ENCODE results near the gene DUS1L. TPM values are rescaled to one million over a fixed set of nuclear protein-coding genes. Genes with fewer than 3 reads are reported as not detected.

DUS1L gene
- total and polyA plus RNA-seq, 2 experiments from 2014 or later = 66.0 to 122 TPM

DNA sequence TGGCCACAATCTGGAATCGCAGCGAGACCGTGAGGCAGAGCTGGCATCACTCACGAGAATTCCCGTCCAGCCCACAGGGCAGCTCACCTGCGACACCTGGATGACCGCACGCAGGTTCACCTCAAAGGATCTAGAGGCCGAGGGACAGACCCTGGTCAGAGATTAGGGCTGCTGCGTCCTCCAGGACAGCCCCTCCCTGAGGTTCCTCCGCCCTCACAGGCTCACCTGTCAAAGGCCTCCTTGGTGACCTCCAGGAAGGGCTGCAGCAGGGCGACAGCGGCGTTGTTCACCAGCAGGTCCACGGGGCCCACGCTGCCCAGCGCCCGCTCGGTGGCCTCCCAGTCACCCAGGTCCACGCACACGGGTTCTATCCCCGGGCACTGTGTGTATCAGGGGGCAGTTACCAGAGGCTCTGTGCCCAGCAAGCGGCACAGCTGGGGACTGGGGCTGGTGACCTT is 28.9 kb downstream of the DUS1L start:
- H3K4me1 Mint-ChIP-seq = peaks cover 27% of the 10 kb centered on the region
- TF ChIP-seq CREB1 (CRISPR knock-in tag; IDR thresholded peaks at IDR 0.05; ENCODE audit: low read depth) = no peak
- TF ChIP-seq, protein P1, sequence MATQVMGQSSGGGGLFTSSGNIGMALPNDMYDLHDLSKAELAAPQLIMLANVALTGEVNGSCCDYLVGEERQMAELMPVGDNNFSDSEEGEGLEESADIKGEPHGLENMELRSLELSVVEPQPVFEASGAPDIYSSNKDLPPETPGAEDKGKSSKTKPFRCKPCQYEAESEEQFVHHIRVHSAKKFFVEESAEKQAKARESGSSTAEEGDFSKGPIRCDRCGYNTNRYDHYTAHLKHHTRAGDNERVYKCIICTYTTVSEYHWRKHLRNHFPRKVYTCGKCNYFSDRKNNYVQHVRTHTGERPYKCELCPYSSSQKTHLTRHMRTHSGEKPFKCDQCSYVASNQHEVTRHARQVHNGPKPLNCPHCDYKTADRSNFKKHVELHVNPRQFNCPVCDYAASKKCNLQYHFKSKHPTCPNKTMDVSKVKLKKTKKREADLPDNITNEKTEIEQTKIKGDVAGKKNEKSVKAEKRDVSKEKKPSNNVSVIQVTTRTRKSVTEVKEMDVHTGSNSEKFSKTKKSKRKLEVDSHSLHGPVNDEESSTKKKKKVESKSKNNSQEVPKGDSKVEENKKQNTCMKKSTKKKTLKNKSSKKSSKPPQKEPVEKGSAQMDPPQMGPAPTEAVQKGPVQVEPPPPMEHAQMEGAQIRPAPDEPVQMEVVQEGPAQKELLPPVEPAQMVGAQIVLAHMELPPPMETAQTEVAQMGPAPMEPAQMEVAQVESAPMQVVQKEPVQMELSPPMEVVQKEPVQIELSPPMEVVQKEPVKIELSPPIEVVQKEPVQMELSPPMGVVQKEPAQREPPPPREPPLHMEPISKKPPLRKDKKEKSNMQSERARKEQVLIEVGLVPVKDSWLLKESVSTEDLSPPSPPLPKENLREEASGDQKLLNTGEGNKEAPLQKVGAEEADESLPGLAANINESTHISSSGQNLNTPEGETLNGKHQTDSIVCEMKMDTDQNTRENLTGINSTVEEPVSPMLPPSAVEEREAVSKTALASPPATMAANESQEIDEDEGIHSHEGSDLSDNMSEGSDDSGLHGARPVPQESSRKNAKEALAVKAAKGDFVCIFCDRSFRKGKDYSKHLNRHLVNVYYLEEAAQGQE (IDR thresholded peaks at IDR 0.05; ENCODE audit: unreplicated experiment) = no peak
- TF ChIP-seq JUNB (IDR thresholded peaks at IDR 0.05; ENCODE audit: unreplicated experiment) = no peak
- TF ChIP-seq ZNF331 (CRISPR knock-in tag; IDR thresholded peaks at IDR 0.05; ENCODE audit: low read depth) = no peak
- no peak for TF ChIP-seq ZNF114 (CRISPR knock-in tag; IDR thresholded peaks at IDR 0.05)
- peak overlapping the region; percentile 75 for H3K4me3 Mint-ChIP-seq
- no peak overlapping the region for H2AFZ ChIP-seq
- peaks cover 11% of the 10 kb centered on the region for H3F3A ChIP-seq (replicated peaks; ENCODE audit: low read depth)
- H3K27ac Mint-ChIP-seq = no peak overlapping the region
- H3K27me3 Mint-ChIP-seq (ENCODE audit: insufficient read depth, low read depth, poor library complexity) = peaks cover 14% of the 10 kb centered on the region
- H3K36me3 ChIP-seq (ENCODE audit: insufficient read depth) = no peaks in the 10 kb centered on the region
- peaks cover 8% of the 10 kb centered on the region; the same call in 1 of the 2 replicates for H3K79me2 ChIP-seq (replicated peaks; ENCODE audit: insufficient read depth)
- DNase-seq (ENCODE audit: low spot score) (no peak), ATAC-seq (no peak)
- peak overlapping the region; percentile 95 for H3K4me2 ChIP-seq
- peaks cover 9% of the 10 kb centered on the region; the same call in 1 of the 2 replicates for H3K4me1 ChIP-seq (ENCODE audit: insufficient read depth)
- no peaks in the 10 kb centered on the region; the same call in 1 of the 2 replicates for H4K20me1 ChIP-seq (replicated peaks; ENCODE audit: insufficient read depth)
- H3K27me3 ChIP-seq (ENCODE audit: insufficient read depth) = no peaks in the 10 kb centered on the region
- H3K4me3 ChIP-seq = peak overlapping the region; percentile 81
- no peak overlapping the region for H3K27ac ChIP-seq (ENCODE audit: low read depth)
- peaks cover 3% of the 10 kb centered on the region; the same call in 2 of the 3 replicates for H3K36me3 Mint-ChIP-seq (ENCODE audit: low read depth)
- H3K9me2 ChIP-seq (ENCODE audit: insufficient read depth) = no peaks in the 10 kb centered on the region
- H3K9me3 Mint-ChIP-seq = no peaks in the 10 kb centered on the region; the same call in 2 of the 3 replicates

DNA sequence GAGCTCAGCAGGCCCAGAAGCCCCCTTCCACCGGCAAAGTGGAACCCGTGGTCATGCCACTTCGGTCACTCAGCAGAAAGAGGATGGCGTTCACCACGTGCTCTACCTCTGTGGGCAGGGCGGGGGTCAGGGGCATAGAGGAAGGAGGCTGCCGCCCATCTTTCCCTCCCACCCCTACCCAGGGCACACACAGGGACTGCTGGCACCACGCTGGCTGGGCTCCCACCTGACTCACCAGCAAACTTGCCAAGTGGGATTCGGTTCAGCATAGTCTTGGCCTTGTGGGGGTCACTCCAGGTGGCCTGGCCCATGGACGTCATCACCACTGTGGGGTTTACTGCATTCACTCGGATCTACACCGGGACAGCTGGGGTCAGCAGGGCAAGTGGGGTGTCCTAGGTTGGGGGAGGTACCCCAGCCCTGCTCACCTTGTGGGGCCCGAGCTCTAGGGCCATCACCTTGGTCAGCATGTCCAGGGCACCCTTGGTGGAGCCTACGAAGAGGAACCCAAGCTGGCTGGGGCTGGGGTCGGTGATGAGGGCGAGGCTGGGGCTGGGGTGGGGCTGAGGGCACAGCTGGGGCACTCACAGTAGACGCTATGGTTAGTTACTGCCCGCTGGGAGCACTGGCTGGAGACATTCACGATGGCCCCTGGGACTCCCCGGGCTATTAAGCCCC is 29.5 kb downstream of the DUS1L start:
- peak overlapping the region; percentile 81 for H3K4me3 ChIP-seq
- H3K27me3 ChIP-seq (ENCODE audit: insufficient read depth) = no peaks in the 10 kb centered on the region
- Mint-ChIP-seq H3K27me3 (ENCODE audit: insufficient read depth, low read depth, poor library complexity) (peaks cover 12% of the 10 kb centered on the region), H3K36me3 (ENCODE audit: low read depth) (peaks cover 3% of the 10 kb centered on the region; the same call in 2 of the 3 replicates), H3K4me3 (peak overlapping the region; percentile 75), H3K9me3 (no peaks in the 10 kb centered on the region; the same call in 2 of the 3 replicates), H3K4me1 (peaks cover 21% of the 10 kb centered on the region), H3K27ac (no peak overlapping the region)
- H3K4me1 ChIP-seq (ENCODE audit: insufficient read depth) = peaks cover 9% of the 10 kb centered on the region; the same call in 1 of the 2 replicates
- no peak overlapping the region for H3K27ac ChIP-seq (ENCODE audit: low read depth)
- no peak for ATAC-seq
- peak overlapping the region; percentile 95 for H3K4me2 ChIP-seq
- no peaks in the 10 kb centered on the region for H3K36me3 ChIP-seq (ENCODE audit: insufficient read depth)
- H3K9me2 ChIP-seq (ENCODE audit: insufficient read depth) = no peaks in the 10 kb centered on the region
- no peaks in the 10 kb centered on the region; the same call in 1 of the 2 replicates for H4K20me1 ChIP-seq (replicated peaks; ENCODE audit: insufficient read depth)
- H3F3A ChIP-seq (replicated peaks; ENCODE audit: low read depth) = peaks cover 11% of the 10 kb centered on the region
- DNase-seq (ENCODE audit: low spot score) = no peak
- peaks cover 8% of the 10 kb centered on the region; the same call in 1 of the 2 replicates for H3K79me2 ChIP-seq (replicated peaks; ENCODE audit: insufficient read depth)
- no peak overlapping the region for H2AFZ ChIP-seq
- TF ChIP-seq, protein P2, sequence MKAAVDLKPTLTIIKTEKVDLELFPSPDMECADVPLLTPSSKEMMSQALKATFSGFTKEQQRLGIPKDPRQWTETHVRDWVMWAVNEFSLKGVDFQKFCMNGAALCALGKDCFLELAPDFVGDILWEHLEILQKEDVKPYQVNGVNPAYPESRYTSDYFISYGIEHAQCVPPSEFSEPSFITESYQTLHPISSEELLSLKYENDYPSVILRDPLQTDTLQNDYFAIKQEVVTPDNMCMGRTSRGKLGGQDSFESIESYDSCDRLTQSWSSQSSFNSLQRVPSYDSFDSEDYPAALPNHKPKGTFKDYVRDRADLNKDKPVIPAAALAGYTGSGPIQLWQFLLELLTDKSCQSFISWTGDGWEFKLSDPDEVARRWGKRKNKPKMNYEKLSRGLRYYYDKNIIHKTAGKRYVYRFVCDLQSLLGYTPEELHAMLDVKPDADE (IDR thresholded peaks at IDR 0.05) = no peak
- TF ChIP-seq ZNF331 (CRISPR knock-in tag; IDR thresholded peaks at IDR 0.05; ENCODE audit: low read depth) (no peak), NANOG (IDR thresholded peaks at IDR 0.05; ENCODE audit: borderline replicate concordance) (no peak)
- TF ChIP-seq, protein P3, sequence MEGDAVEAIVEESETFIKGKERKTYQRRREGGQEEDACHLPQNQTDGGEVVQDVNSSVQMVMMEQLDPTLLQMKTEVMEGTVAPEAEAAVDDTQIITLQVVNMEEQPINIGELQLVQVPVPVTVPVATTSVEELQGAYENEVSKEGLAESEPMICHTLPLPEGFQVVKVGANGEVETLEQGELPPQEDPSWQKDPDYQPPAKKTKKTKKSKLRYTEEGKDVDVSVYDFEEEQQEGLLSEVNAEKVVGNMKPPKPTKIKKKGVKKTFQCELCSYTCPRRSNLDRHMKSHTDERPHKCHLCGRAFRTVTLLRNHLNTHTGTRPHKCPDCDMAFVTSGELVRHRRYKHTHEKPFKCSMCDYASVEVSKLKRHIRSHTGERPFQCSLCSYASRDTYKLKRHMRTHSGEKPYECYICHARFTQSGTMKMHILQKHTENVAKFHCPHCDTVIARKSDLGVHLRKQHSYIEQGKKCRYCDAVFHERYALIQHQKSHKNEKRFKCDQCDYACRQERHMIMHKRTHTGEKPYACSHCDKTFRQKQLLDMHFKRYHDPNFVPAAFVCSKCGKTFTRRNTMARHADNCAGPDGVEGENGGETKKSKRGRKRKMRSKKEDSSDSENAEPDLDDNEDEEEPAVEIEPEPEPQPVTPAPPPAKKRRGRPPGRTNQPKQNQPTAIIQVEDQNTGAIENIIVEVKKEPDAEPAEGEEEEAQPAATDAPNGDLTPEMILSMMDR (conservative IDR thresholded peaks at IDR 0.05; ENCODE audit: low read depth in 2 of 2) = no peak

All from GM23338 (cell line).